NCI-H748 (cell line): ENCODE data around the gene CCDC34.

ENCODE experiments used
- DNase-seq: peaks from one replicate; lab custom pipeline; 2025; ENCODE audit not compliant: unreplicated experiment; lab: John Stamatoyannopoulos, UW

CCDC34 gene

GRCh38 chr11:27292637-27293010 lies 70.4 kb downstream of the CCDC34 start:
- no peak for DNase-seq

GRCh38 chr11:27291954-27292636 lies 70.9 kb downstream of the CCDC34 start:
- no peak for DNase-seq

DNA sequence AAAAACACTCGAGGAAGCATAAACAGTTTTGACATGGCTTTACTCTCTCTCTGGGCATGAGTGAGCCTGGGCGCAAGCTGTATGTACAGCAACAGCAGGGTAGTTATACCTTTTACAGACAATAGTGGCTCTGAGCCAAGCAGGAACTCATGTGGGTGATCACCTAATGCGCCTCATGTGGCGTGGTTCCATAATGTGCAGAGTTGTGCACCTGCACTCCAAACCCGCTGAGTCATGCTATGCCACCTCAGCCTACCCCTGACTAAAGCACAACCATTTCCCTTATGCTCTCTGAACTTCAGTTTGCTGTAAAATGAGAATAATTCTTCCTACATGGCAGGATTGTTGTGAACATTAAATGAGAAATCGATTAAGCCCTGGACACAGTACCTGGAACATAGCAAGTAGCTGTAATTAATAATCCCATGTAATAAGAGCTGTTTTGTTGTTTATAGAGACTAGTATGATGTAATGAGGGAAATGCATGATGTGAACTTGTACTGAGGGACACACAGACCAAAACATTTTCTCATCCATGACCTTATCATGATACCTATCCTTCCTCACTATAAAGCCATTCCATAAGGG lies 71.6 kb downstream of the CCDC34 start:
- peak; percentile 35 for DNase-seq

- DNase-seq: no peak
Measured at GRCh38 chr11:27290261-27291050, 72.6 kb downstream of the CCDC34 start.
